Measurements from ENCODE around the gene SH2D3A.
"Not testable (repeated sequence)": the region's sequence is repeated elsewhere in the genome, so short reads cannot be mapped to it uniquely, and the experiment has no call there.

SH2D3A gene

GRCh38 chr19:6788896-6789295 lies 21.7 kb upstream of the SH2D3A start:
- no peak for FAIRE-seq

DNA sequence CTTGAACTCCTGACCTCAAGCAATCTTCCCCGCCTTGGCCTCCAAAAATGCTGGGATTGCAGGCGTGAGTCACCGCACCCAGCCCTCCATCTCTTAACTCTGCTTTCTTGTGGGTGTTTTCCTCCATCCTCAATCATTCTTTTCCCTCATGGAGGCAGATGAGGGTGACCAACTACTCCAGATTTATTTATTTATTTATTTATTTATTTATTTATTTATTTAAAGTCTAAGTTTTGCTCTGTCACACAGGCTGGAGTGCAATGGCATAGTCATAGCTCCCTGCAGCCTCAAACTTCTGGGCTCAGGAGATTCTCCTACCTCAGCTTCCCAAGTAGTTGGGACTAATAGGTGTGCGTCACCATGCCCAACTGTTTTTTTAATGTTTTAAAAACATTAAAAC lies 20.2 kb upstream of the SH2D3A start:
- FAIRE-seq: no peak

DNA sequence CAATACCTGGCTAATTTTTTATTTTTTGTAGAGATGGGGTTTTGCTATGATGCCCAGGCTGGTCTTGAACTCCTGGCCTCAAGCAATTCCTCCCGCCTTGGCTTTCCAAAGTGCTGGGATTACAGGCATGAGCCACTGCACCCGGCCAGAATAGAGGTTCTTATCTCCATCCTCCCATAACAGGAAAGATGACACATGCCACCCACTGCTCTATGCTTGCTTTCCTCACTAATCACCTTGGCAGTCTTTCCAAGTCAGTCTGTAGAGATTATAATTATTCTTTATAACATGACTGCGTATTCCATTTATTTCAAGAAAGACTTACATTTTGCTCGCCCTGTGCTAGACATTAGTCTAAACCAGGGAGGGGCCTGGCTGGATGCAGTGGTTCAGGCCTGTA lies 12.0 kb upstream of the SH2D3A start:
- FAIRE-seq: no peak

GRCh38 chr19:6778386-6778785 lies 11.2 kb upstream of the SH2D3A start:
- no peak for FAIRE-seq

GRCh38 chr19:6777434-6777833 lies 10.2 kb upstream of the SH2D3A start:
- no peak for FAIRE-seq

DNA sequence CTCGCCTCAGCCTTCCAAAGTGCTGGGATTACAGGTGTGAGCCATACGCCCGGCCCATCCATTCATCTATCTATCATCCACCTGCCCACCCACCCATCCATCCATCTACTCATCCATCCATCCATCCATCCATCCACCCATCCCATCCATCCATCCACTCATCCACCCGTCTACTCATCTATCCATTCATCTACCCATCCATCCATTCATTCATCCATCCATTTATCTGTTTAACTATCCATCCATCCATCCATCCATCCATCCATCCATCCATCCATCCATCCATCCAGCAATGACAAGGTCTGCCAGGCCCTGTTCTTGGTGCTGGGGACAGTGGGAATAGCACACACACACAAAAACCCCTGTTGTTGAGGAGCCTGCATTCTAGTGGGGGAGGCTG lies 9.8 kb upstream of the SH2D3A start:
- FAIRE-seq: no peak

DNA sequence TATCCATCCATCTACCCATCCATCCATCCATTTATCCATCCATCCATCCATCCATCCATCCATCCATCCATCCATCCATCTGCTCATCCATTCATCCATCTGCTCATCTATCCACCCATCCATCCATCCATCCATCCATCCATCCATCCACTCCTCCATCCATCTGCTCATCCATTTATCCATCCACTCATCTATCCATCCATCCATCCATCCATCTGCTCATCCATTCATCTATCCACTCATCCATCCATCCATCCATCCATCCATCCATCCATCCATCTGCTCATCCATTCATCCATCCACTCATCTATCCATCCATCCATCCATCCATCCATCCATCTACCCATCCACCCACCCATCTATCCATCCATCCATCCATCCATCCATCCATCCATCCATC lies 8.8 kb upstream of the SH2D3A start:
- not testable (repeated sequence) for FAIRE-seq

- no peak for FAIRE-seq
Measured at GRCh38 chr19:6774821-6775707, 7.8 kb upstream of the SH2D3A start.

DNA sequence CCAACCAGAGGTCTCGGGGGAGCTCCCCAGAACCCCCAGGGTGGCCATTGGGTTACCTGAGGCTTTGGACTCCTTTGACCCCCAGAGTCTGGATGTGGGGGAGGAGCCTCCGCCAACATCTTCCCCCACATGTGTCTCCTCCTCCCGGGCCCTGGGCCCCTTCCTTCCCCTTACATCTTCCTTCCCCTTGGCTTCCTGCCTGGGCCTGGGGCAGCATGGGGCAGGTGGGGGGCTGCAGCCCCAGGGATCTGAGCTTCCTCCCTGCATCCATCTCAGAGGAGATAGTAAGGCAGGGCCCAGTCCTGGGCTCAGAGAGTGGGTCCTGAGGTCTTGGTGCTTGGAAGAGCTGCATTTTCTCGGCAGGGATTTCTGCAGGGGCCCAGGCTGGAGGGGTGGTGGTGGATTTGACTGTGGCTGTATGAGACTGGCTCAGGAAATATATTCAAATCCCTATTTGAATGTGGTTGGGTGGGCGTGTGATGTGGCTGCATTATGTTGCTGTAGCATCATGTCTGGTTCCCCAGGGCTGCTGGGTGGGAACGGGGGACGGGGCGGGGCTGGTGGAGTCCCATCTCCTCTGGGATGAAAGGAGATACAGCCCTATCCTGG lies 6.2 kb upstream of the SH2D3A start:
- FAIRE-seq: no peak

GRCh38 chr19:6772866-6773322 lies 5.7 kb upstream of the SH2D3A start:
- FAIRE-seq: no peak

- no peak for FAIRE-seq
Measured at GRCh38 chr19:6772028-6772865, 5.0 kb upstream of the SH2D3A start, which contains the start of gene VAV1. VAV1 (plus strand) TSS chr19:6772708; CDS start chr19:6772808, 100 bp downstream.

- not testable (repeated sequence) for FAIRE-seq
Measured at GRCh38 chr19:6771648-6772027, 4.4 kb upstream of the SH2D3A start.

GRCh38 chr19:6769006-6769619 lies 1.9 kb upstream of the SH2D3A start:
- no peak for FAIRE-seq

DNA sequence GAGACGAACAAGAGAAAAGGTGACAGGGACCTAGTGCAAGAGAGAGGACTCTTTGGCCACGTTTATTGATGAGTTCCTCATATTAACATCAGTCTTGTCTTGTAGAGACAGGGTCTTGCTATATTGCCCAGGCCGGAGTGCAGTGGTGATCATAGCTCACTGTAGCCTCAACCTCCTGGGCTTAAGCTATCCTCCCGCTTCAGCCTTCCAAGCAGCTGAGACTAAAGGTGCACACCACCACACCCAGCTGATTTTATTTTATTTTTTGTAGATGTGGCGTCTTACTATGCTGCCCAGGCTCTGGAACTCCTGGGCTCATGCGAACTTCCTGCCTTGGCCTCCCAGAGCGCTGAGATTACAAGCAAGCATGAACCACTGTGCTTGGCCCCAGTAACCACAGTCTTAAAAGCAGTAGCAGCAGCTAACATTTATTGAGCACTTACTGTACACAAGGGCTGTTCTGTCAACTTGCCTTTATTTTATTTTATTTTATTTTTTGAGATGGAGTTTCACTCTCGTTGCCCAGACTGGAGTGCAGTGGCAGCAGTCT lies 1.1 kb upstream of the SH2D3A start:
- no peak for FAIRE-seq

- FAIRE-seq: no peak
Measured at GRCh38 chr19:6767081-6767356, 216 bp downstream of the SH2D3A start.

DNA sequence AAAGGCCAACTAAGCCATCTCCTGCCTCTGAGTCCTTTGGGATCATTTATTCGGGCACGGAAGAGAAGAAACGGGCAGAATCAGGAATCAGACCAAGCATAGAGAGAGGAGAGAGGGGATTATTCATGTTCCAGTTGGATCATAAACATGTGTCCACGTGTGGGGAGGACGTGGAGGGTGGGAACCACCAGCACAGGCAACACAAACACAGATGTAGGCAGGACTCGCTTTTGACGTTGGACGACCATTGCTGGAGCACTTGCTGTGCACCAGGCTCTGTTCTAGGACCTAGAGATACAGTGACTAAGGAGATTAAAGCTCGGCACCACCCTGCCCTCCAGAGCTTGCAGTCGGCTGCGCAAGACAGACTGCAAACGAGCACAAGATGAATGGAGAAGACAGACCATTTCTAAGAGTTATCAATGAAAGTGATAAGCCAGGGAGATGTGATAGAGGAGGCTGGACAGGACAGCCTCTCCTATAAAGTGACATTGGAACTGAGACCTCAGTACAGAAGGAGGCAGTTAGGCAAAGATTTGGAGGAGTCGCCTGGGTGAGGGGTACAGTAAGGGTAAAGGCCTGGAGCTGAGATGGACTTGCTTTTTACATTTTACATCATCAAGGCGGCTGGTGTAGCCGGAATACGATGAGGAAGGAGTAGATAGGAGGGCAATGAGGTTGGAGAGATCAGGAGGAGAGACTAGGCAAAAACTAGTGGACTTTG lies 716 bp downstream of the SH2D3A start:
- no peak for FAIRE-seq

DNA sequence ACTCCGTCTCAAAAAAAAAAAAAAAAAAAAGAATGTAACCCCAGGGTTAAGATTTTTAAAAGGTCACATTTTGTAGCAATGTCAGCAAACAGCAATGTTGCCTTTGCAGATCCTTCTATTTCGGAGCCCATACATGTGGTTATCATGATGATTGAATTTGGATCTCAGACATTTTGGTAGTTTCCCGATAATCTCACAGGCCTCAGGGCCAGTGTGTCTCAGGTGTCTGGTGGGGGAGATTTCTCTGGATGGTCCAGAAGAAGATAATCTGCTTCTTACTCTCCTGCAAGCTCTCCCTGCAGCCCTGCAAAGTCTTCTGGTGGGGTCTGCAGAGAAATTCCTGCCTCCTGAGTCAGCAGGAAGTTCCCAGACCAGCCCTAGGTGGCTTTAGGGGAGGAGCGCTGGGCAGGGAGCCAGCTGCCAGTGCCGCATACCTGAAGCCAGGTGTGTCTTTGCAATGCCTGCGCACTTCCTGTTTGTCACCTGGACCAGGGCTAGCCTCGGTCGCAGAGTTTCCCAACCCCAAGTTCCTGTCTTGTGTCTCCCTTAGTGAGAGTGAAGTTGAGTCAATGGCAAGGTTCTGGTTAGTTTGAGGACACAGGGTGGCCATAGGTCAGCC lies 1.4 kb downstream of the SH2D3A start:
- no peak for FAIRE-seq

DNA sequence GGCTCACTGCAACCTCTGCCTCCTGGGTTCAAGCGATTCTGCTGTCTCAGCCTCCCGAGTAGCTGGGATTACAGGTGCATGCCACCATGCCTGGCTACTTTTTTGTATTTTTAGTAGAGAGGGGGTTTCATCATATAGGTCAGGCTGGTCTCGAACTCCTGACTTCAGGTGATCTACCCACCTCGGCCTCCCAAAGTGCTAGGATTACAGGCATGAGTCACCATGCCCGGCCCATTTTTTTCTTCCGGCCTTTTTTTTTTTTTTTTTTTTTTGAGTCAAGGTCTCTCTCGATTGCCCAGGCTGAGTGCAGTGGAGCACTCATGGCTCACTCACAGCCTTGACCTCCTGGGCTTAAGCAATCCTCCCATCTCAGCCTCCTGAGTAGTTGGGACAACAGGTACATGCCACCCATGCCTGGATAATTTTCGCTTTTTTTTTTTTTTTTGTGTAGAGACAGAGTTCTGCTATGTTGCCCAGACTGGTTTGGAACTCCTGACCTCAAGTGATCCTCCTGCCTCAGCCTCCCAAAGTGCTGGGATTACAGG lies 4.9 kb downstream of the SH2D3A start:
- not testable (repeated sequence) for FAIRE-seq

- no peak for FAIRE-seq
Measured at GRCh38 chr19:6761053-6761676, 6.1 kb downstream of the SH2D3A start.

- FAIRE-seq: no peak
Measured at GRCh38 chr19:6760606-6761005, 6.6 kb downstream of the SH2D3A start.
